Smooth muscle cell (in vitro differentiated cells): ENCODE data around the gene KRT34. TPM values are rescaled to one million over a fixed set of nuclear protein-coding genes. Genes with fewer than 3 reads are reported as not detected.
"Not testable (repeated sequence)": the region's sequence is repeated elsewhere in the genome, so short reads cannot be mapped to it uniquely, and the experiment has no call there.

Source experiments
- DNase-seq: peaks from one replicate; lab custom pipeline; 2025; ENCODE audit not compliant: unreplicated experiment; lab: John Stamatoyannopoulos, UW
- H2AFZ ChIP-seq: fragments of 200-600 bp; sonication (generic); 2 replicates; pipeline ENCODE4 v1.6.0; 2016; ENCODE audit warnings: antibody characterized with exemption, low read depth, mild to moderate bottlenecking
- H3F3A ChIP-seq: fragments of 200-600 bp; sonication (generic); 2 replicates; pipeline ENCODE4 v1.6.0; 2017; ENCODE audit warnings: antibody characterized with exemption, low read depth
- H3K27ac ChIP-seq: fragments of 200-600 bp; sonication (generic); 2 replicates; pipeline ENCODE4 v1.5.1; 2016; ENCODE audit warnings: low read depth, mild to moderate bottlenecking
- H3K27me3 ChIP-seq: fragments of 200-600 bp; sonication (generic); 2 replicates; pipeline ENCODE4 v1.6.1; 2016; ENCODE audit warnings: low read depth, mild to moderate bottlenecking
- H3K36me3 ChIP-seq: fragments of 200-600 bp; sonication (generic); 2 replicates; pipeline ENCODE4 v1.5.1; 2016; ENCODE audit warnings: low read depth
- H3K4me1 ChIP-seq: fragments of 200-600 bp; sonication (generic); 2 replicates; pipeline ENCODE4 v1.5.1; 2016; ENCODE audit warnings: low read depth
- H3K4me2 ChIP-seq: fragments of 200-600 bp; sonication (generic); 2 replicates; pipeline ENCODE4 v1.6.0; 2016; ENCODE audit warnings: mild to moderate bottlenecking
- H3K4me3 ChIP-seq: fragments of 200-600 bp; sonication (generic); 2 replicates; pipeline ENCODE4 v1.5.1; 2016; ENCODE audit warnings: mild to moderate bottlenecking
- H3K79me2 ChIP-seq: fragments of 200-600 bp; sonication (generic); 2 replicates; pipeline ENCODE4 v1.6.0; 2016; ENCODE audit warnings: low read depth, mild to moderate bottlenecking
- H3K9ac ChIP-seq: fragments of 200-600 bp; sonication (generic); 2 replicates; pipeline ENCODE4 v1.6.0; 2016; ENCODE audit warnings: low read depth
- H3K9me3 ChIP-seq: fragments of 200-600 bp; sonication (generic); replicated peaks from 2 replicates; pipeline ENCODE4 v1.5.1; 2016; ENCODE audit warnings: low read depth
- H4K20me1 ChIP-seq: fragments of 200-600 bp; sonication (generic); 2 replicates; pipeline ENCODE4 v1.6.0; 2016; ENCODE audit warnings: low read depth
- WGBS: methylation state at CpG from one replicate; pipeline ENCODE4 v1.1.7; 2016; ENCODE audit warnings: low lambda C conversion rate; 5-methylcytosine and 5-hydroxymethylcytosine counted together
- polyA plus RNA-seq: library from polyadenylated mRNA; unstranded; fragments of >200 nt; fragmentation: Nextera tagmentation; extraction: Ambion mirVana; gene quantifications from 2 replicates; pipeline ENCODE4 v1.2.1, GENCODE V29; 2016
- total RNA-seq: library from RNA; depleted of rRNA; stranded (reverse); fragments of >200 nt; gene quantifications from 2 replicates; pipeline ENCODE4 v1.2.3, GENCODE V29; 2014
- TF ChIP-seq, protein P1 (sequence below): fragments of 200-600 bp; sonication (generic); IDR thresholded peaks from 2 replicates; pipeline ENCODE4 v1.5.1; 2017; ENCODE audit warnings: borderline replicate concordance, mild to moderate bottlenecking, antibody characterized with exemption; ENCODE audit not compliant: insufficient read depth, poor library complexity, severe bottlenecking

Gene KRT34
- total and polyA plus RNA-seq, 2 experiments from 2014 or later = 5.3 to 23.1 TPM

DNA sequence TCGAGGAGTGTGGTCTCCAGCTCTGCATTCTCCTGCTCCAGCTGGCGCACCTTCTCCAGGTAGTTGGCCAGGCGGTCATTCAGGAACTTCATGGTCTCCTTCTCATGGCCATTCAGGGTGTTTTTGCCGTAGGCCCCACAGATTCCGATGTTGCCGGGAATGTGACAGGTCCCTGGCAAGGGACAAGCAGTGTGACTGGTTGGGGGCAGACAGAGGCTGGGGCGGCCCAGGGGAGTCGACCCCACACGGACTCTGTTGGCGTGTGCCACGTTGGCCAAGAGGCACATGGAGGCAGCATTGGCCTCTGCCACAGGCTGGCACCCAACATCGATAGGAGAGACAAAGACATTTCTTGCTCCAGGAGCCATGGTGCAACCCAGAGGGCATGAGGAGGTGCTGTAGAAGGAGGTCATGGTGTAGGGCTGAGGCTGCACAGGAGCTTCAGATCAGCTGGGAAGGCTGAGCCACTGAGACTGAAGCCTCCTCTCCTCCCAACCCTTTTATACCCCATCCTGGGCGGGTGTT lies 42.1 kb upstream of the KRT34 start, which contains the start of gene KRT37:
Gene KRT37, minus strand, starts transcription at position 475 of the 525 bp plus-strand sequence. Its CDS starts 62 bp downstream, at position 413.
- Histone ChIP-seq H3K4me3 (no peak within 1 kb of the TSS), H2AFZ (no peak within 1 kb of the TSS), H3K27ac (no peak within 1 kb of the TSS), H3K4me2 (no peak within 1 kb of the TSS), H3K9me3 (no peaks in the 10 kb centered on the region), H4K20me1 (no peaks in the 10 kb centered on the region), H3K4me1 (no peaks in the 10 kb centered on the region), H3K36me3 (no peaks in the 10 kb centered on the region), H3K9ac (no peak within 1 kb of the TSS), H3F3A (no peaks in the 10 kb centered on the region), H3K79me2 (no peaks in the 10 kb centered on the region), H3K27me3 (no peaks in the 10 kb centered on the region)
- TF ChIP-seq, protein P1, sequence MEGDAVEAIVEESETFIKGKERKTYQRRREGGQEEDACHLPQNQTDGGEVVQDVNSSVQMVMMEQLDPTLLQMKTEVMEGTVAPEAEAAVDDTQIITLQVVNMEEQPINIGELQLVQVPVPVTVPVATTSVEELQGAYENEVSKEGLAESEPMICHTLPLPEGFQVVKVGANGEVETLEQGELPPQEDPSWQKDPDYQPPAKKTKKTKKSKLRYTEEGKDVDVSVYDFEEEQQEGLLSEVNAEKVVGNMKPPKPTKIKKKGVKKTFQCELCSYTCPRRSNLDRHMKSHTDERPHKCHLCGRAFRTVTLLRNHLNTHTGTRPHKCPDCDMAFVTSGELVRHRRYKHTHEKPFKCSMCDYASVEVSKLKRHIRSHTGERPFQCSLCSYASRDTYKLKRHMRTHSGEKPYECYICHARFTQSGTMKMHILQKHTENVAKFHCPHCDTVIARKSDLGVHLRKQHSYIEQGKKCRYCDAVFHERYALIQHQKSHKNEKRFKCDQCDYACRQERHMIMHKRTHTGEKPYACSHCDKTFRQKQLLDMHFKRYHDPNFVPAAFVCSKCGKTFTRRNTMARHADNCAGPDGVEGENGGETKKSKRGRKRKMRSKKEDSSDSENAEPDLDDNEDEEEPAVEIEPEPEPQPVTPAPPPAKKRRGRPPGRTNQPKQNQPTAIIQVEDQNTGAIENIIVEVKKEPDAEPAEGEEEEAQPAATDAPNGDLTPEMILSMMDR = no peak
- WGBS = 97% methylated on average over 13 of the region's 13 CpGs
- no peak for DNase-seq

DNA sequence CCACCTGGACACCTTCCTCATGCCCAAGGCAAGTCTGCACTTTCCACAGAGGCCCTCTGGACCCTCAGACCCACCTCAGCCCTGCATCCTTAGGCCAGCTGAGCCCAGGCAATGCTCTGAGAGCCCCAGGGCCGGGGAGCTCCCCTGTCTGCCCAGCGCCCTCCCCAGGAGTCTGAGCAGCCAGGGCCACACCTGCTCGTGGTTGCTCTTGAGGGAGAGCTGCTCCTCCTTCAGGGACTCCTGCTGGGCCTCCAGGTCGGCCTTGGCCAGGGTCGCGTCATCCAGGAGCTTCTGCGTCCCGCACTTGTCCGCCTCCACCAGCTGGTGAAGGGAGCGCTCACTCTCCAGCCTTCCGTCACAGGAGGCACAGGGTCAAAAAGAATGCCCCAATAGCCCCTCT lies 40.5 kb upstream of the KRT34 start:
- H3K4me2 ChIP-seq, H3K9ac ChIP-seq, H4K20me1 ChIP-seq, H3K9me3 ChIP-seq, H3K79me2 ChIP-seq, H3F3A ChIP-seq, H3K4me3 ChIP-seq, H3K4me1 ChIP-seq, H3K27me3 ChIP-seq, H3K36me3 ChIP-seq, DNase-seq, H2AFZ ChIP-seq, H3K27ac ChIP-seq: not testable (repeated sequence)
- 97% methylated on average over 11 of the region's 11 CpGs for WGBS

DNA sequence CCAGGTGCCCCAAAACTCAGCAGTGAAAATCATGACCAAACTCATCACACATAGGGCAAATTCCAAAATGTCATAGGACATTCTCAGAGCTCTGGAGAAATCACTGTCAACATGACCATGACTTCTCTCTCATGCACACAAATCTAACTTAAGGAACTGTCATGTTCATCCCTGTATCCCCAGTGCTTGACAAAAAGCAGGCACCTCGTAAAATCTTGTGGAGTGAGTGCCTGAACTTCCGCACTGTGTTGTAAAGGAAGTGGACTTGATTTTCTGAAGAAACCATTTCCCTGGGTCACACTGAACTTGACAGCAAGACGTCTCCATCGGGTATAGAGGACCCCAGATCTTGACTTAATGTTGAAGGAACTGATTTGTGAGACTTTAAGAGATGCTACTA lies 39.5 kb upstream of the KRT34 start:
- H3F3A ChIP-seq = no peaks in the 10 kb centered on the region
- TF ChIP-seq, protein P1 = no peak
- H3K36me3 ChIP-seq = no peaks in the 10 kb centered on the region
- peak overlapping the region; percentile 29 for H3K4me2 ChIP-seq
- H3K27ac ChIP-seq = peak overlapping the region; percentile 26
- no peaks in the 10 kb centered on the region for H3K79me2 ChIP-seq
- no peaks in the 10 kb centered on the region for H3K4me1 ChIP-seq
- 33% methylated on average over 4 of the region's 4 CpGs for WGBS
- no peak overlapping the region for H3K4me3 ChIP-seq
- H2AFZ ChIP-seq = no peak overlapping the region
- H3K9ac ChIP-seq = no peak overlapping the region
- no peaks in the 10 kb centered on the region for H4K20me1 ChIP-seq
- H3K9me3 ChIP-seq = no peaks in the 10 kb centered on the region
- H3K27me3 ChIP-seq = no peaks in the 10 kb centered on the region
- no peak for DNase-seq

DNA sequence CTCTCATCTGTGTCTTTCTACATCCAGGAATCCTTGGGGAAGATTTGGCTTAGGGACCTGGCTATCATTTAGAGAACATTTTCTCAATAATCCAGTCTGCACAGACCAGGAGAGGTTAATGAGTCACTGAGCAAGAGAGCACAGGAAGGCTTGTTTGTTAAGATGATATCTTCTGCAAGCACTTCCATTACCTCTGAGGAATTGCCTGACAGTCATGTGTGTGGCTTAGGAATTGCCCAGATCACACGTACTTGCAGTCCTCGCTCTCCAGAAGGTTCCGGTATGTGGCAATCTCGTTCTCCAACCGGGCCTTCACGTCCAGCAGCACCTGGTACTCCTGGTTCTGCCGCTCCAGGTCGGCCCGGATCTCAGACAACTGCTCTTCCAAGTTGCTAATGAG lies 39.0 kb upstream of the KRT34 start:
- H4K20me1 ChIP-seq = no peaks in the 10 kb centered on the region
- TF ChIP-seq, protein P1 = no peak
- WGBS = 63% methylated on average over 9 of the region's 9 CpGs
- no peaks in the 10 kb centered on the region for H3K79me2 ChIP-seq
- H3K9ac ChIP-seq = no peak overlapping the region
- H3K36me3 ChIP-seq = no peaks in the 10 kb centered on the region
- no peaks in the 10 kb centered on the region for H3F3A ChIP-seq
- DNase-seq = no peak
- H3K27me3 ChIP-seq = no peaks in the 10 kb centered on the region
- no peak overlapping the region for H2AFZ ChIP-seq
- peak overlapping the region; percentile 29 for H3K4me2 ChIP-seq
- peak overlapping the region; percentile 26 for H3K27ac ChIP-seq
- no peak overlapping the region for H3K4me3 ChIP-seq
- no peaks in the 10 kb centered on the region for H3K4me1 ChIP-seq
- no peaks in the 10 kb centered on the region for H3K9me3 ChIP-seq
